ENCODE results near the gene KARS1.

GRCh38 chr16:75640598-75640997 is 6.9 kb downstream of the KARS1 start:
- TF ChIP-seq POLR2A (IDR thresholded peaks at IDR 0.05; ENCODE audit: low read depth, low read length) (no peak), TAF1 (IDR thresholded peaks at IDR 0.05; ENCODE audit: borderline replicate concordance, low read depth, low read length) (no peak)

Measured in GM12892 (cell line).